HG03442 (cell line): ENCODE results near the gene FBXO44.
"Not testable (repeated sequence)": the region's sequence is repeated elsewhere in the genome, so short reads cannot be mapped to it uniquely, and the experiment has no call there.

Experiments
- ATAC-seq: cut with Tn5 transposase; IDR thresholded peaks from one replicate; pipeline ENCODE4 v1.9.1; 2021; ENCODE audit warnings: mild to moderate bottlenecking, moderate library complexity; ENCODE audit not compliant: unreplicated experiment

The FBXO44 gene

GRCh38 chr1:11638121-11638520, 16.6 kb upstream of the FBXO44 start:
- ATAC-seq = no peak

- no peak for ATAC-seq
These were observed 15.3 kb upstream of the FBXO44 start for GRCh38 chr1:11639372-11639771.

- ATAC-seq = no peak
These were observed 14.6 kb upstream of the FBXO44 start for GRCh38 chr1:11640101-11640500.

- ATAC-seq = no peak
These were observed 13.7 kb upstream of the FBXO44 start for GRCh38 chr1:11640944-11641343.

GRCh38 chr1:11641776-11642305, 12.8 kb upstream of the FBXO44 start:
- no peak for ATAC-seq

GRCh38 chr1:11642418-11643017, 12.2 kb upstream of the FBXO44 start:
- not testable (repeated sequence) for ATAC-seq

- no peak for ATAC-seq
These were observed 10.9 kb upstream of the FBXO44 start for GRCh38 chr1:11643782-11644181.

GRCh38 chr1:11645270-11645669, 9.4 kb upstream of the FBXO44 start:
- ATAC-seq = no peak

GRCh38 chr1:11645670-11646265, 8.9 kb upstream of the FBXO44 start:
- no peak for ATAC-seq

GRCh38 chr1:11646317-11646716, 8.4 kb upstream of the FBXO44 start:
- ATAC-seq = no peak

GRCh38 chr1:11647333-11647732, 7.3 kb upstream of the FBXO44 start:
- no peak for ATAC-seq

GRCh38 chr1:11648039-11648438, 6.6 kb upstream of the FBXO44 start:
- no peak for ATAC-seq

GRCh38 chr1:11648732-11649158, 5.9 kb upstream of the FBXO44 start:
- no peak for ATAC-seq

GRCh38 chr1:11649237-11649623, 5.4 kb upstream of the FBXO44 start:
- ATAC-seq = no peak

GRCh38 chr1:11649624-11650330, 4.9 kb upstream of the FBXO44 start:
- ATAC-seq = no peak

GRCh38 chr1:11650331-11650991, 4.2 kb upstream of the FBXO44 start:
- ATAC-seq = no peak

GRCh38 chr1:11651017-11651416, 3.7 kb upstream of the FBXO44 start:
- no peak for ATAC-seq

- no peak for ATAC-seq
These were observed 2.4 kb upstream of the FBXO44 start for GRCh38 chr1:11652203-11652780.

GRCh38 chr1:11653101-11653860, 1.4 kb upstream of the FBXO44 start:
- ATAC-seq = no peak

- no peak for ATAC-seq
These were observed 878 bp upstream of the FBXO44 start for GRCh38 chr1:11653861-11654136.
